Activated T-helper 17 cell treated with anti-CD3 and anti-CD28 coated beads, Interleukin-2, amount 50 U/mL, for 72 hours (primary cell): ENCODE results near the gene IL18R1. TPM values are rescaled to one million over a fixed set of nuclear protein-coding genes. Genes with fewer than 3 reads are reported as not detected.
"Not testable (repeated sequence)": the region's sequence is repeated elsewhere in the genome, so short reads cannot be mapped to it uniquely, and the experiment has no call there.

Experiments
- ATAC-seq: fragments of 150-1000 bp; cut with Tn5 transposase; replicated peaks from 2 replicates; pipeline ENCODE4 v1.10.0; 2021; ENCODE audit warnings: mild to moderate bottlenecking, moderate library complexity
- H3K27ac Mint-ChIP-seq: one replicate; pipeline ENCODE4 v1.8.0; 2022; ENCODE audit warnings: mixed read lengths
- H3K27me3 Mint-ChIP-seq: one replicate; pipeline ENCODE4 v1.8.0; 2022; ENCODE audit warnings: mixed read lengths
- H3K36me3 Mint-ChIP-seq: one replicate; pipeline ENCODE4 v1.8.0; 2022; ENCODE audit warnings: low read depth, mild to moderate bottlenecking, mixed read lengths
- H3K4me1 Mint-ChIP-seq: one replicate; pipeline ENCODE4 v1.8.0; 2022; ENCODE audit warnings: mixed read lengths
- H3K4me3 Mint-ChIP-seq: one replicate; pipeline ENCODE4 v1.8.0; 2022; ENCODE audit warnings: mild to moderate bottlenecking, mixed read lengths
- H3K9me3 Mint-ChIP-seq: one replicate; pipeline ENCODE4 v1.8.0; 2022; ENCODE audit warnings: mixed read lengths
- total RNA-seq, 2 donors: library from RNA; stranded (reverse); gene quantifications; one replicate each; pipeline ENCODE4 v1.2.3, GENCODE V29; 2022

The IL18R1 gene
- 10 to 100 TPM; 20.5 to 27.7 TPM for total RNA-seq

GRCh38 chr2:102355526-102356380 lies at the start of gene IL18R1:
IL18R1 (plus strand) TSS chr2:102355796; CDS start chr2:102362661, 6,865 bp downstream.
- Mint-ChIP-seq H3K4me3 (peak within 1 kb of the TSS; percentile 96), H3K36me3 (peaks cover 26% of the 10 kb centered on the region)
- ATAC-seq = peak; percentile 91

DNA sequence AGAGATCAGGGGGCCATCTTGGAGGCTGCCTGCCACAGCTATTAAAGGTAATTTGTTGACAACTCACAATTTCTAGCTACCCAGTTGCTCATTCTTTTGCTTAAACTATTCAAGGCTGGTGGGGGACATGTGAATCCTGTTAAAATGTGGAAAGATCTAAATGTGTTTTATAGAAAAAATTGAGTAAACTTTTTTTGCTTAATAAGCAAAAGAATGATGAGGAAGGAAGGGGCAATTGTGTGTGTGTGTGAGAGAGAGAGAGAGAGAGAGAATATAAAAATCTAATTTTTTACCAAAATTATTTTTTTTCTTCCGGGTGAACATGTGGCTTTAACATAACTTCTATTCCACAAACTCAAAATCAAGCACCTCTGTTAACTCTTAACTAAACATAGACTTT lies 49.5 kb upstream of the IL18R1 start:
- no peak for ATAC-seq
- Mint-ChIP-seq H3K4me1 (peaks cover 19% of the 10 kb centered on the region), H3K27me3 (peaks cover 4% of the 10 kb centered on the region), H3K27ac (peak overlapping the region; percentile 81), H3K36me3 (no peaks in the 10 kb centered on the region), H3K4me3 (peak overlapping the region; percentile 64), H3K9me3 (no peaks in the 10 kb centered on the region)

More at GRCh38 chr2:102355526-102356380, at the start of gene IL18R1:
- Mint-ChIP-seq H3K9me3 (no peaks in the 10 kb centered on the region), H3K27me3 (no peaks in the 10 kb centered on the region), H3K4me1 (peaks cover 23% of the 10 kb centered on the region), H3K27ac (peak within 1 kb of the TSS; percentile 93)

DNA sequence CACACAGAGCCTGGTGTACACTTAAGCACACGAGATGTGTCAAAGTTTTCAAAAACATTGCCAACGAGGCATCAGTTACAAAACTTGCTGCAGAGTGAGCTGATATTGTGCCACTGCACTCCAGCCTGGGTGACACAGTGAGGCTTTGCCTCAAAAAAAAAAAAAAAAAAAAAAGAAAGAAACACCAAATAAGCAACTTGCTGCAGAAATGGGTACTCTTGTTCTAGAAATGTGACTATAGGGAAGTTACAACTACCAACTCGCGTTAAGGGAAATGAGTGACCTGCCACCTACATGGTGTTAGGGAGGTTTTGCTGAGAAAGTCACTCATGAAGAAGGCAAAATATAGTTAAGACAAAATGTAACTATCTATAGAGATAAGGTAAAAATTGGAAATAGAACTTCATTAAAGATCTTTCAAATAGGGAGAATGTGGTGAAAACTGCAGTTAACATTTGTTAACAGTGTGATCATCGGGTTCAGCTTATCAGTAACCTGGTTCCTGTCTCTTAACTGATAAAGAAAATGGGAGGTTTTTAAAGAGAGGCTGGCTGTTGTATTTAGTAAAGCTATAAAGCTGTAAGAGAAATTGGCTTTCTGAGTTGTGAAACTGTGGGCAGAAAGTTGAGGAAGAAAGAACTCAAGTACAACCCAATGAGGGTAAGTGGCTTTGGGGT lies 44.5 kb upstream of the IL18R1 start, which contains the start of gene IL1RL1:
TSS of gene IL1RL1 (plus strand) at position 600 of the 677 bp plus-strand sequence. CDS start 26,702 bp downstream, outside the sequence.
- H3K27ac Mint-ChIP-seq = no peak within 1 kb of the TSS
- ATAC-seq = no peak
- no peaks in the 10 kb centered on the region for H3K4me1 Mint-ChIP-seq
- H3K9me3 Mint-ChIP-seq = no peaks in the 10 kb centered on the region
- H3K4me3 Mint-ChIP-seq = no peak within 1 kb of the TSS
- peaks cover 4% of the 10 kb centered on the region for H3K27me3 Mint-ChIP-seq
- no peaks in the 10 kb centered on the region for H3K36me3 Mint-ChIP-seq

- H3K4me3 Mint-ChIP-seq = no peak overlapping the region
- peaks cover 4% of the 10 kb centered on the region for H3K27me3 Mint-ChIP-seq
- no peak overlapping the region for H3K27ac Mint-ChIP-seq
- H3K36me3 Mint-ChIP-seq = no peaks in the 10 kb centered on the region
- H3K9me3 Mint-ChIP-seq = no peaks in the 10 kb centered on the region
- H3K4me1 Mint-ChIP-seq = no peaks in the 10 kb centered on the region
- peak; percentile 48 for ATAC-seq
Measured at GRCh38 chr2:102313025-102313424, 42.6 kb upstream of the IL18R1 start.

GRCh38 chr2:102313471-102313870 lies 42.1 kb upstream of the IL18R1 start:
- Mint-ChIP-seq H3K27ac (no peak overlapping the region), H3K27me3 (peaks cover 4% of the 10 kb centered on the region)

DNA sequence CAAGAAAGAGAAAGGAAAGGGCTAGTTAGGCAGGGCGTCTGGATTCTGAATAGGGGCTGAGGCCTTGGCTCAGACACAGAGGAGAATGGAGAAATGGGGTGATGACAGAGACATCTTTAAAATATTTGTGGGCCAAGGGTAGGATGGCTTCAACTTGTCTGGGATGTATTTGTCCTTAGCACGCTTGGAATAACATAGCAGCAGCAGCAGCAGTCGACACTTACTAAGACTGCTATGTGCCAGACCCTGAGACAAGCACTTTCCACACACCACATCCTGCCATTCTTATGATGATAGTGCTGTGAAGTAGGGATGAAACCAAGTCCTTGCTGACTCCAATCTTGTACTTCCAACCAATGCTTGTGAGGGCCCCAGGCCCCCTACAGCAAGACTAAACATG lies 41.6 kb upstream of the IL18R1 start:
- Mint-ChIP-seq H3K27me3 (peaks cover 4% of the 10 kb centered on the region), H3K4me3 (no peak overlapping the region), H3K9me3 (no peaks in the 10 kb centered on the region), H3K4me1 (no peaks in the 10 kb centered on the region), H3K27ac (no peak overlapping the region), H3K36me3 (no peaks in the 10 kb centered on the region)
- no peak for ATAC-seq

More at GRCh38 chr2:102313471-102313870, 42.1 kb upstream of the IL18R1 start:
- Mint-ChIP-seq H3K9me3 (no peaks in the 10 kb centered on the region), H3K4me1 (no peaks in the 10 kb centered on the region), H3K36me3 (no peaks in the 10 kb centered on the region), H3K4me3 (no peak overlapping the region)
- ATAC-seq = no peak

DNA sequence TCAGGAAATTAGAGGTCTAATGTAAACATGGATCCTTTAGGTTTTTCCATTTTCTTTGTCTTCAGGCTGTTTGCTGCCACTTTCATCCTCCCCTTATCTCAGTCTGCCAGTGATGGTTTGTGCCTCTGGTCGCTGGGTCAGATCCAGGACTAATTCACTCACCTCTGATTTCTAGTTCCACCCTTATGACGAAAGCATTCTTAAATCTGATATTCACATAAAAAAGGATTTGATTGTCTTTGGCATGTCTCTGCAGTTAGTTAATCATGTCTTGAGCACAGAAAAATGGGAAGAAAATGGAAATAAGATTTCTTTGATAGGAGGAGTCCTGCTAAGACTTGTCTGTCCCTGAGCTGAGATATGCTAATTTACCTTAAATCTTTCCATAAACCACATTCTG lies 39.7 kb upstream of the IL18R1 start:
- Mint-ChIP-seq H3K36me3 (no peaks in the 10 kb centered on the region), H3K4me3 (no peak overlapping the region), H3K27me3 (no peaks in the 10 kb centered on the region), H3K9me3 (no peaks in the 10 kb centered on the region), H3K4me1 (no peaks in the 10 kb centered on the region), H3K27ac (no peak overlapping the region)
- ATAC-seq = no peak

GRCh38 chr2:102317715-102318114 lies 37.9 kb upstream of the IL18R1 start:
- H3K27me3 Mint-ChIP-seq = no peaks in the 10 kb centered on the region
- no peaks in the 10 kb centered on the region for H3K9me3 Mint-ChIP-seq
- no peaks in the 10 kb centered on the region for H3K36me3 Mint-ChIP-seq
- no peaks in the 10 kb centered on the region for H3K4me1 Mint-ChIP-seq
- no peak overlapping the region for H3K4me3 Mint-ChIP-seq
- no peak for ATAC-seq
- H3K27ac Mint-ChIP-seq = no peak overlapping the region

- no peak for ATAC-seq
- no peak overlapping the region for H3K4me3 Mint-ChIP-seq
- H3K36me3 Mint-ChIP-seq = no peaks in the 10 kb centered on the region
- no peak overlapping the region for H3K27ac Mint-ChIP-seq
- H3K4me1 Mint-ChIP-seq = no peaks in the 10 kb centered on the region
- H3K9me3 Mint-ChIP-seq = no peaks in the 10 kb centered on the region
- no peaks in the 10 kb centered on the region for H3K27me3 Mint-ChIP-seq
Measured at GRCh38 chr2:102318437-102318836, 37.2 kb upstream of the IL18R1 start.

DNA sequence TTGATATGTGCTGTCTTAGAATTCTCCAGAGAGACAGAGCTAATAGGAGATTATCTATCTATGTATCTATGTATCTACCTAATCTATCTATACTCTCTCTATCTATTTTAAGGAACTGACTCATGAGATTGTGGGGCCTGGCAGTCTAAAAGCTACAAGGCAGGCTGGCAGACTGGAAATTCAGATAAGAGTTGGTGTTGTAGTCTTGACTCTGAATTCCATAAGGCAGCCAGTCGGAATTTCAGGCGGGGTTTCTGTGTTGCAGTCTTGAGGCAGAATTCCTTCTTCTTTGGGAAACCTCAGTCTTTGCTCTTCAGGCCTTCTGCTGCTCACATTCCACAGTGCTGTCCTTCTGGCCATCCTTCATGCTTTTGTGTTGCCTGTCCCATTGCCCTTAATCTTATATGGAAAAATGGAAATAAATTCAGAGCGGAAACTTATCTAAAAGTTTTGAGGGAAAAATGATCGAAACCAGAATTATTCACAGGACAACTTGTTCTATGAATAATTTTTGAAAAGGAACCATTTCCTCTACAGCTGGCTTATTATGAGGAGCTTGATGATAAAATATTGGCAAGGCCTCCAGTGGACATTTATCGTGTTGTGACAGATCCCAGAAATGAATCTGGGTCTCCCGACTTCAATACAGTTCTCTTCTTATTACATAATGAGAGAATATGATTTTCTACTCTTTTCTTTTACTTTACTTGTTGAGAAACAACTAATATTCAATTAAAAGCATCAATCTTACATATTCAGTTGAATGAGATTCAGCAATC lies 33.5 kb upstream of the IL18R1 start:
- Mint-ChIP-seq H3K9me3 (no peaks in the 10 kb centered on the region), H3K27ac (no peak overlapping the region), H3K4me3 (no peak overlapping the region), H3K27me3 (peaks cover 10% of the 10 kb centered on the region), H3K4me1 (no peaks in the 10 kb centered on the region), H3K36me3 (no peaks in the 10 kb centered on the region)
- ATAC-seq = no peak

GRCh38 chr2:102324914-102325313 lies 30.7 kb upstream of the IL18R1 start:
- H3K27ac Mint-ChIP-seq, H3K36me3 Mint-ChIP-seq, ATAC-seq, H3K4me1 Mint-ChIP-seq, H3K9me3 Mint-ChIP-seq, H3K4me3 Mint-ChIP-seq, H3K27me3 Mint-ChIP-seq: not testable (repeated sequence)

GRCh38 chr2:102331311-102331980 lies 24.1 kb upstream of the IL18R1 start:
- H3K4me3 Mint-ChIP-seq = no peak overlapping the region
- H3K27me3 Mint-ChIP-seq = peaks cover 2% of the 10 kb centered on the region
- no peaks in the 10 kb centered on the region for H3K36me3 Mint-ChIP-seq
- ATAC-seq = no peak
- no peaks in the 10 kb centered on the region for H3K4me1 Mint-ChIP-seq
- no peaks in the 10 kb centered on the region for H3K9me3 Mint-ChIP-seq
- H3K27ac Mint-ChIP-seq = no peak overlapping the region

DNA sequence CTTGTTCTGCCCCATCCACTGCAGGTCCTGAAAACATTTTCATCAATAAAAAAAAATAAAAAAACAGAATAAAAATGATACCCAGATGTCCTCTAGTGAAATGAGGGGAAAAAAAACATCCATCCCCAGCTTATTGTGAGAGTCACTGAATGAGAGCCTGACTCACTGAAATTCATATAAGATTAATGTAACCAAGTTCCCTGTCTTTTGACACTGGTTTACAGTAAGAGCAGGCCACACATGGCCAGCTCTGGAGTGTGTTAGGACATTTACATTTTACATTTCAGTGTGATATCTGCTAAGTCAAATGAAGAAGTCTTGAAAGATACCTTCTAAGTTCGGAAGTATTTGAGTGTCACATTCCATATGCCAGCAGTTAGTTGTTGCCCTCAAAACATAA lies 21.1 kb upstream of the IL18R1 start:
- Mint-ChIP-seq H3K27ac (no peak overlapping the region), H3K4me1 (no peaks in the 10 kb centered on the region), H3K9me3 (no peaks in the 10 kb centered on the region), H3K36me3 (no peaks in the 10 kb centered on the region), H3K27me3 (no peaks in the 10 kb centered on the region), H3K4me3 (no peak overlapping the region)
- no peak for ATAC-seq

GRCh38 chr2:102335871-102336366 lies 19.7 kb upstream of the IL18R1 start:
- no peak overlapping the region for H3K4me3 Mint-ChIP-seq
- ATAC-seq = no peak
- H3K27me3 Mint-ChIP-seq = no peaks in the 10 kb centered on the region
- no peaks in the 10 kb centered on the region for H3K36me3 Mint-ChIP-seq
- H3K4me1 Mint-ChIP-seq = no peaks in the 10 kb centered on the region
- H3K9me3 Mint-ChIP-seq = no peaks in the 10 kb centered on the region
- H3K27ac Mint-ChIP-seq = no peak overlapping the region
